ENCODE data around the gene TNK2.
"Not testable (repeated sequence)": the region's sequence is repeated elsewhere in the genome, so short reads cannot be mapped to it uniquely, and the experiment has no call there.

GRCh38 chr3:195862318-195862717 is 46.0 kb downstream of the TNK2 start:
- TF ChIP-seq, protein P1, sequence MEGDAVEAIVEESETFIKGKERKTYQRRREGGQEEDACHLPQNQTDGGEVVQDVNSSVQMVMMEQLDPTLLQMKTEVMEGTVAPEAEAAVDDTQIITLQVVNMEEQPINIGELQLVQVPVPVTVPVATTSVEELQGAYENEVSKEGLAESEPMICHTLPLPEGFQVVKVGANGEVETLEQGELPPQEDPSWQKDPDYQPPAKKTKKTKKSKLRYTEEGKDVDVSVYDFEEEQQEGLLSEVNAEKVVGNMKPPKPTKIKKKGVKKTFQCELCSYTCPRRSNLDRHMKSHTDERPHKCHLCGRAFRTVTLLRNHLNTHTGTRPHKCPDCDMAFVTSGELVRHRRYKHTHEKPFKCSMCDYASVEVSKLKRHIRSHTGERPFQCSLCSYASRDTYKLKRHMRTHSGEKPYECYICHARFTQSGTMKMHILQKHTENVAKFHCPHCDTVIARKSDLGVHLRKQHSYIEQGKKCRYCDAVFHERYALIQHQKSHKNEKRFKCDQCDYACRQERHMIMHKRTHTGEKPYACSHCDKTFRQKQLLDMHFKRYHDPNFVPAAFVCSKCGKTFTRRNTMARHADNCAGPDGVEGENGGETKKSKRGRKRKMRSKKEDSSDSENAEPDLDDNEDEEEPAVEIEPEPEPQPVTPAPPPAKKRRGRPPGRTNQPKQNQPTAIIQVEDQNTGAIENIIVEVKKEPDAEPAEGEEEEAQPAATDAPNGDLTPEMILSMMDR (IDR thresholded peaks at IDR 0.05; ENCODE audit: extremely low read depth in 1 of 2, insufficient read depth in 1 of 2, low read depth in 1 of 2, low read length in 2 of 2) = not testable (repeated sequence)
- TF ChIP-seq GATA2 (IDR thresholded peaks at IDR 0.05; ENCODE audit: insufficient read depth, insufficient read length, low read depth, low read length); POLR2A (IDR thresholded peaks at IDR 0.05; ENCODE audit: low read depth, low read length); EZH2 (IDR thresholded peaks at IDR 0.05; ENCODE audit: borderline replicate concordance, low read depth, low read length, severe bottlenecking); JUN (IDR thresholded peaks at IDR 0.05; ENCODE audit: borderline replicate concordance, insufficient read depth, insufficient read length, low read depth); MYC (IDR thresholded peaks at IDR 0.05; ENCODE audit: low read depth, low read length); POLR2AphosphoS5 (IDR thresholded peaks at IDR 0.05; ENCODE audit: insufficient read depth, low read depth, low read length); FOS (IDR thresholded peaks at IDR 0.05; ENCODE audit: borderline replicate concordance, insufficient read depth, low read length): not testable (repeated sequence)
- TF ChIP-seq, protein P2, sequence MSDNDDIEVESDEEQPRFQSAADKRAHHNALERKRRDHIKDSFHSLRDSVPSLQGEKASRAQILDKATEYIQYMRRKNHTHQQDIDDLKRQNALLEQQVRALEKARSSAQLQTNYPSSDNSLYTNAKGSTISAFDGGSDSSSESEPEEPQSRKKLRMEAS (IDR thresholded peaks at IDR 0.05; ENCODE audit: insufficient read depth, insufficient read length) = not testable (repeated sequence)

All from endothelial cell of umbilical vein (primary cell).